A549 (cell line): ENCODE data around the gene BUB1B. TPM values are rescaled to one million over a fixed set of nuclear protein-coding genes. Genes with fewer than 3 reads are reported as not detected.

ENCODE experiments used
- ATAC-seq, 2 experiments: fragments of 200-7000 bp in 1 of 2; fragments of >200 bp in 1 of 2; cut with Nextera tagmentation in 1 of 2; cut with Tn5 transposase in 1 of 2; 3 replicates each; pipeline versions ENCODE4 v1.8.0 to v1.9.1; 2018 to 2020; ENCODE audit warnings: mild to moderate bottlenecking in 1 of 2, moderate library complexity in 1 of 2
- CTCF ChIA-PET: fragments of 300-600 bp; sonication (Branson Sonifier 250); formaldehyde crosslinking; extraction: SDS; loops from one replicate; lab custom pipeline; 2021; ENCODE audit warnings: antibody characterized with exemption, inconsistent platforms; lab: Yijun Ruan, JAX
- POLR2A ChIA-PET: fragments of 350-600 bp; formaldehyde crosslinking; extraction: SDS; loops from one replicate; lab custom pipeline; 2021; ENCODE audit warnings: antibody characterized with exemption, inconsistent platforms; lab: Yijun Ruan, JAX
- DNase-seq, 2 experiments: peaks; one replicate each; pipeline versions ENCODE4 v3.0.0 to v3.0.0-alpha.2; 2011 to 2016; ENCODE audit warnings: low read depth in 1 of 2, low spot score in 1 of 2
- FAIRE-seq: peaks from 2 replicates; lab custom pipeline; 2011; peaks lifted over from hg19 to GRCh38; lab: Jason Lieb, UNC
- H3K27ac ChIP-seq, 2 experiments: fragments of >200 bp; sonication (Bioruptor Twin); formaldehyde crosslinking; 3 replicates each; pipeline ENCODE4 v1.5.1; 2016 to 2017
- H3K4me1 ChIP-seq: fragments of >200 bp; sonication (Bioruptor Twin); formaldehyde crosslinking; 3 replicates; pipeline ENCODE4 v1.6.1; 2016
- H3K4me2 ChIP-seq: fragments of >200 bp; sonication (Bioruptor Twin); formaldehyde crosslinking; 3 replicates; pipeline ENCODE4 v1.6.1; 2016
- H3K4me3 ChIP-seq: fragments of >200 bp; sonication (Bioruptor Twin); formaldehyde crosslinking; 3 replicates; pipeline ENCODE4 v1.5.1; 2016
- H3K9me3 ChIP-seq: fragments of >200 bp; sonication (Bioruptor Twin); formaldehyde crosslinking; 3 replicates; pipeline ENCODE4 v1.6.1; 2016
- CBX2 ChIP-seq: fragments of 200-600 bp; sonication (generic); IDR thresholded peaks from 2 replicates; pipeline ENCODE4 v1.6.1; 2016; ENCODE audit warnings: low read depth, mild to moderate bottlenecking, borderline replicate concordance
- CEBPB ChIP-seq, 2 experiments: fragments of >200 bp in 1 of 2; sonication (Bioruptor Twin) in 1 of 2; formaldehyde crosslinking in 1 of 2; IDR thresholded peaks; 2 replicates each; pipeline ENCODE4 v1.6.1; 2012 to 2016
- CHD4 ChIP-seq: fragments of 200-600 bp; sonication (generic); IDR thresholded peaks from 2 replicates; pipeline ENCODE4 v1.6.1; 2016; ENCODE audit warnings: antibody characterized with exemption, mild to moderate bottlenecking, borderline replicate concordance
- ESRRA ChIP-seq: fragments of 150-350 bp; IDR thresholded peaks from 2 replicates; pipeline ENCODE4 v1.6.1; 2014; ENCODE audit warnings: mild to moderate bottlenecking, low read length, borderline replicate concordance
- FOSB ChIP-seq: fragments of 250-450 bp; sonication (Bioruptor Pico); IDR thresholded peaks from 2 replicates; pipeline ENCODE4 v1.5.0; 2020; ENCODE audit warnings: mild to moderate bottlenecking, moderate library complexity
- HDAC2 ChIP-seq: fragments of 200-600 bp; sonication (generic); IDR thresholded peaks from 2 replicates; pipeline ENCODE4 v1.6.1; 2016
- HOXA7 ChIP-seq: fragments of 250-450 bp; sonication (Bioruptor Pico); IDR thresholded peaks from 2 replicates; pipeline ENCODE4 v1.5.0; 2020; ENCODE audit warnings: mild to moderate bottlenecking, moderate library complexity
- HOXB13 ChIP-seq: fragments of 250-450 bp; sonication (Bioruptor Pico); IDR thresholded peaks from 2 replicates; pipeline ENCODE4 v1.5.0; 2020; ENCODE audit warnings: low read depth, mild to moderate bottlenecking, moderate library complexity
- JUN ChIP-seq, 2 experiments: fragments of >200 bp; sonication (Bioruptor Twin); formaldehyde crosslinking; IDR thresholded peaks; 2 replicates in 1 of 2; 3 replicates in 1 of 2; pipeline ENCODE4 v1.6.1; 2016 to 2017
- MAFK ChIP-seq: fragments of 450-650 bp; IDR thresholded peaks from 2 replicates; pipeline ENCODE4 v1.6.1; 2014; ENCODE audit not compliant: partially characterized antibody
- MAZ ChIP-seq: fragments of 150-350 bp; IDR thresholded peaks from 2 replicates; pipeline ENCODE4 v1.6.1; 2014; ENCODE audit warnings: antibody characterized with exemption, low read depth, low read length, borderline replicate concordance
- NR3C1 ChIP-seq: fragments of >200 bp; sonication (Bioruptor Twin); formaldehyde crosslinking; IDR thresholded peaks from 3 replicates; pipeline ENCODE4 v1.6.1; 2017
- POLR2A ChIP-seq: IDR thresholded peaks from 2 replicates; pipeline ENCODE4 v1.6.1; 2012; ENCODE audit warnings: mild to moderate bottlenecking, low read length
- RCOR1 ChIP-seq: fragments of 150-350 bp; IDR thresholded peaks from 2 replicates; pipeline ENCODE4 v1.6.1; 2014; ENCODE audit warnings: antibody characterized with exemption, low read length, low read depth
- SMC3 ChIP-seq: fragments of >200 bp; sonication (Bioruptor Twin); formaldehyde crosslinking; IDR thresholded peaks from 3 replicates; pipeline ENCODE4 v1.6.1; 2018; ENCODE audit warnings: inconsistent platforms
- TFCP2L1 ChIP-seq: fragments of 250-450 bp; sonication (Bioruptor Pico); IDR thresholded peaks from 2 replicates; pipeline ENCODE4 v1.5.0; 2021; ENCODE audit warnings: mild to moderate bottlenecking
- ZFP36 ChIP-seq: fragments of 450-650 bp; IDR thresholded peaks from 2 replicates; pipeline ENCODE4 v1.6.1; 2014; ENCODE audit warnings: borderline replicate concordance; ENCODE audit not compliant: partially characterized antibody
- WGBS: methylation state at CpG from one replicate; pipeline ENCODE4 v1.1.6; 2017; ENCODE audit errors: missing lambda C conversion rate; 5-methylcytosine and 5-hydroxymethylcytosine counted together
- polyA plus RNA-seq, 4 experiments: library from polyadenylated mRNA; depleted of rRNA in 3 of 4; stranded (reverse); fragments of >200 nt; fragmentation: RNase III in 1 of 4; extraction: RNeasy Plus Mini Kit Qiagen cat#74134 plus additional on column Dnase treatment in 1 of 4; gene quantifications; 2 replicates in 3 of 4; 3 replicates in 1 of 4; pipeline ENCODE4 v1.2.3, GENCODE V29; 2011 to 2017
- TF ChIP-seq, protein P1 (sequence below): IDR thresholded peaks from 2 replicates; pipeline ENCODE4 v1.6.1; 2012
- TF ChIP-seq, protein P2 (sequence below): fragments of 200-600 bp; sonication (generic); IDR thresholded peaks from 2 replicates; pipeline ENCODE4 v1.6.1; 2016; ENCODE audit warnings: antibody characterized with exemption, mild to moderate bottlenecking, moderate library complexity
- TF ChIP-seq, protein P3 (sequence below): fragments of >200 bp; sonication (Bioruptor Twin); formaldehyde crosslinking; IDR thresholded peaks from 3 replicates; pipeline ENCODE4 v1.6.1; 2016
- TF ChIP-seq, protein P4 (sequence below): fragments of 250-450 bp; sonication (Bioruptor Pico); IDR thresholded peaks from 2 replicates; pipeline ENCODE4 v1.5.0; 2020; ENCODE audit warnings: low read depth, mild to moderate bottlenecking, moderate library complexity
- TF ChIP-seq, protein P5 (sequence below): fragments of 150-350 bp; IDR thresholded peaks from 2 replicates; pipeline ENCODE4 v1.6.1; 2014; ENCODE audit warnings: low read depth, mild to moderate bottlenecking, low read length
- TF ChIP-seq, protein P6 (sequence below): IDR thresholded peaks from 2 replicates; pipeline ENCODE4 v1.6.1; 2012; ENCODE audit warnings: low read depth, borderline replicate concordance
- TF ChIP-seq, protein P7 (sequence below): fragments of >200 bp; sonication (Bioruptor Twin); formaldehyde crosslinking; IDR thresholded peaks from 2 replicates; pipeline ENCODE4 v1.6.1; 2016

Gene BUB1B
- polyA plus RNA-seq, 2 of the 4 experiments (the other 2 are of a cell fraction) = 37.5 to 50.2 TPM

DNA sequence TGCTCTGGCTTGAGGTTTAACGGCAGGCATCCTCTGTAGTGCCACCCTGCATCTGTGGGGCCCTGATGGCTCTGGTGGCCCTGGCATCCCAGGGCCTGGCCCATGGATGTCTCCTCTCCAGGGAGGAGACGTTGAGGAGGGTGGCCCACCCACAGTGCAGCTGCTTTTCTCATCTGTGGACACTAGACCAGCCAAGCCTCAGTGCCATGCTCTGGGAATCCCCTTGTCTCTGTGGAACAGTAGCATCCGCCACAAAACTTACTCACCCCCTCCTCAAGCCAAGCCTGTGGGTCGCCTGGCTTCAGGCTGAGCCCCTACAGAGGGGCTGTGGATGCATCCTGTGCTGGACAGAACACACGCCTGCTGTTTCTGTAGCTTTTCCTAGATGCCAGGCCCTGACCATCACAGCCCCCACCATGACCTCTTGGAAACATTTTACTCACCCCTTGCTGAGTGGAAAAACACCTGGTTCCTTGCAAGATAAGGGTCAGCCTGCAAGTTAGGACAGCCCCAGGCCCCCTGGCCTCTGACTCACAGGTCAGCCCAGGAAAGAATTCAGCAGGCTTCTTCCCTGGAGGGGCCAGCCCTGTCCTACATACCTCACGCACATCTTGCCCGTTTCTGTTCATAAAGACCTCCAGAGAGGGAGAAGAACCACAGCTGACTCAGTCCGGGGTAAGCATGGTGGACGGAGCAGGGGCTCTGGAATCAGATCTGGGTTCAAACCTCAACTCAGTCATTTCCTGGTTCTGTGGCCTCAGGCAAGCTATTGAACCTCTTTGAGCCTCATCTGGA is 97.0 kb downstream of the BUB1B start (continued):
- TF ChIP-seq, protein P1, sequence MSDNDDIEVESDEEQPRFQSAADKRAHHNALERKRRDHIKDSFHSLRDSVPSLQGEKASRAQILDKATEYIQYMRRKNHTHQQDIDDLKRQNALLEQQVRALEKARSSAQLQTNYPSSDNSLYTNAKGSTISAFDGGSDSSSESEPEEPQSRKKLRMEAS = no peak
- TF ChIP-seq, protein P2, sequence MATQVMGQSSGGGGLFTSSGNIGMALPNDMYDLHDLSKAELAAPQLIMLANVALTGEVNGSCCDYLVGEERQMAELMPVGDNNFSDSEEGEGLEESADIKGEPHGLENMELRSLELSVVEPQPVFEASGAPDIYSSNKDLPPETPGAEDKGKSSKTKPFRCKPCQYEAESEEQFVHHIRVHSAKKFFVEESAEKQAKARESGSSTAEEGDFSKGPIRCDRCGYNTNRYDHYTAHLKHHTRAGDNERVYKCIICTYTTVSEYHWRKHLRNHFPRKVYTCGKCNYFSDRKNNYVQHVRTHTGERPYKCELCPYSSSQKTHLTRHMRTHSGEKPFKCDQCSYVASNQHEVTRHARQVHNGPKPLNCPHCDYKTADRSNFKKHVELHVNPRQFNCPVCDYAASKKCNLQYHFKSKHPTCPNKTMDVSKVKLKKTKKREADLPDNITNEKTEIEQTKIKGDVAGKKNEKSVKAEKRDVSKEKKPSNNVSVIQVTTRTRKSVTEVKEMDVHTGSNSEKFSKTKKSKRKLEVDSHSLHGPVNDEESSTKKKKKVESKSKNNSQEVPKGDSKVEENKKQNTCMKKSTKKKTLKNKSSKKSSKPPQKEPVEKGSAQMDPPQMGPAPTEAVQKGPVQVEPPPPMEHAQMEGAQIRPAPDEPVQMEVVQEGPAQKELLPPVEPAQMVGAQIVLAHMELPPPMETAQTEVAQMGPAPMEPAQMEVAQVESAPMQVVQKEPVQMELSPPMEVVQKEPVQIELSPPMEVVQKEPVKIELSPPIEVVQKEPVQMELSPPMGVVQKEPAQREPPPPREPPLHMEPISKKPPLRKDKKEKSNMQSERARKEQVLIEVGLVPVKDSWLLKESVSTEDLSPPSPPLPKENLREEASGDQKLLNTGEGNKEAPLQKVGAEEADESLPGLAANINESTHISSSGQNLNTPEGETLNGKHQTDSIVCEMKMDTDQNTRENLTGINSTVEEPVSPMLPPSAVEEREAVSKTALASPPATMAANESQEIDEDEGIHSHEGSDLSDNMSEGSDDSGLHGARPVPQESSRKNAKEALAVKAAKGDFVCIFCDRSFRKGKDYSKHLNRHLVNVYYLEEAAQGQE = no peak
- TF ChIP-seq, protein P3, sequence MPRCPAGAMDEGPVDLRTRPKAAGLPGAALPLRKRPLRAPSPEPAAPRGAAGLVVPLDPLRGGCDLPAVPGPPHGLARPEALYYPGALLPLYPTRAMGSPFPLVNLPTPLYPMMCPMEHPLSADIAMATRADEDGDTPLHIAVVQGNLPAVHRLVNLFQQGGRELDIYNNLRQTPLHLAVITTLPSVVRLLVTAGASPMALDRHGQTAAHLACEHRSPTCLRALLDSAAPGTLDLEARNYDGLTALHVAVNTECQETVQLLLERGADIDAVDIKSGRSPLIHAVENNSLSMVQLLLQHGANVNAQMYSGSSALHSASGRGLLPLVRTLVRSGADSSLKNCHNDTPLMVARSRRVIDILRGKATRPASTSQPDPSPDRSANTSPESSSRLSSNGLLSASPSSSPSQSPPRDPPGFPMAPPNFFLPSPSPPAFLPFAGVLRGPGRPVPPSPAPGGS = no peak

DNA sequence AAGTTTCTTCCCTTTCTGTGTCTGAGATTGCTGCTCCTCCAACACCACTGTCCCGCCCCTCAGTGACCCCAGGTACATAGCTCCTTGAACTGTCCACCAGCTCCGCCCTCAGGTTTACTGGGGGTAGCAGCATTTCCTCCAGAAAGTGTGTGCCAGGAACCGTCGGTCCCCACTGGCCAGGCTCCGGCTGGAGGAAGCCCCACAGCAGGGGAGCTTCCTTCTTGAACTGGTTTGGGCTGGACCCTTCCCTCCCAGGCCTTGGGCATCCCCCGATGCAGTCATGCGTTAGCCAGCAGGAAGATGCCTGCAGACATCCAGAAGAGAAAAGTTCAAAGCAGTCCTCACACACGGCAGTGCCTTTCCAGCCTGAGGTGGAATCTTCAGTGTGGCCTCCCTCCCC is 97.7 kb downstream of the BUB1B start:
- DNase-seq (no peak), ATAC-seq (no peak), FAIRE-seq (no peak)
- ChIA-PET CTCF (interaction anchor here (1.3 to 19.1 kb wide), 3 partner anchors 12 to 164 kb away, joined by 4 to 248 read pairs (median 8); no protein-coding TSS in a partner anchor), POLR2A (no interaction called here)
- TF ChIP-seq, protein P4, sequence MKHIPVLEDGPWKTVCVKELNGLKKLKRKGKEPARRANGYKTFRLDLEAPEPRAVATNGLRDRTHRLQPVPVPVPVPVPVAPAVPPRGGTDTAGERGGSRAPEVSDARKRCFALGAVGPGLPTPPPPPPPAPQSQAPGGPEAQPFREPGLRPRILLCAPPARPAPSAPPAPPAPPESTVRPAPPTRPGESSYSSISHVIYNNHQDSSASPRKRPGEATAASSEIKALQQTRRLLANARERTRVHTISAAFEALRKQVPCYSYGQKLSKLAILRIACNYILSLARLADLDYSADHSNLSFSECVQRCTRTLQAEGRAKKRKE (CRISPR knock-in tag) = no peak
- TF ChIP-seq FOSB (CRISPR knock-in tag) = no peak
- TF ChIP-seq, protein P5, sequence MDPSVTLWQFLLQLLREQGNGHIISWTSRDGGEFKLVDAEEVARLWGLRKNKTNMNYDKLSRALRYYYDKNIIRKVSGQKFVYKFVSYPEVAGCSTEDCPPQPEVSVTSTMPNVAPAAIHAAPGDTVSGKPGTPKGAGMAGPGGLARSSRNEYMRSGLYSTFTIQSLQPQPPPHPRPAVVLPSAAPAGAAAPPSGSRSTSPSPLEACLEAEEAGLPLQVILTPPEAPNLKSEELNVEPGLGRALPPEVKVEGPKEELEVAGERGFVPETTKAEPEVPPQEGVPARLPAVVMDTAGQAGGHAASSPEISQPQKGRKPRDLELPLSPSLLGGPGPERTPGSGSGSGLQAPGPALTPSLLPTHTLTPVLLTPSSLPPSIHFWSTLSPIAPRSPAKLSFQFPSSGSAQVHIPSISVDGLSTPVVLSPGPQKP = no peak
- no peak for TF ChIP-seq MAZ
- no peak for TF ChIP-seq CEBPB (IDR thresholded peaks at IDR 0.05)
- no peak for TF ChIP-seq MAFK
- TF ChIP-seq JUN (IDR thresholded peaks at IDR 0.05) = no peak
- no peak for TF ChIP-seq ESRRA
- TF ChIP-seq, protein P6, sequence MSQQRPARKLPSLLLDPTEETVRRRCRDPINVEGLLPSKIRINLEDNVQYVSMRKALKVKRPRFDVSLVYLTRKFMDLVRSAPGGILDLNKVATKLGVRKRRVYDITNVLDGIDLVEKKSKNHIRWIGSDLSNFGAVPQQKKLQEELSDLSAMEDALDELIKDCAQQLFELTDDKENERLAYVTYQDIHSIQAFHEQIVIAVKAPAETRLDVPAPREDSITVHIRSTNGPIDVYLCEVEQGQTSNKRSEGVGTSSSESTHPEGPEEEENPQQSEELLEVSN = no peak
- TF ChIP-seq HOXA7 = no peak
- no peak overlapping the region for H3K27ac ChIP-seq
- no peak overlapping the region for H3K4me2 ChIP-seq
- no peaks in the 10 kb centered on the region for H3K9me3 ChIP-seq
- no peak overlapping the region for H3K4me3 ChIP-seq
- H3K4me1 ChIP-seq = peaks cover 5% of the 10 kb centered on the region; the same call in 1 of the 3 replicates
- 78% methylated on average over 6 of the region's 8 CpGs for WGBS

DNA sequence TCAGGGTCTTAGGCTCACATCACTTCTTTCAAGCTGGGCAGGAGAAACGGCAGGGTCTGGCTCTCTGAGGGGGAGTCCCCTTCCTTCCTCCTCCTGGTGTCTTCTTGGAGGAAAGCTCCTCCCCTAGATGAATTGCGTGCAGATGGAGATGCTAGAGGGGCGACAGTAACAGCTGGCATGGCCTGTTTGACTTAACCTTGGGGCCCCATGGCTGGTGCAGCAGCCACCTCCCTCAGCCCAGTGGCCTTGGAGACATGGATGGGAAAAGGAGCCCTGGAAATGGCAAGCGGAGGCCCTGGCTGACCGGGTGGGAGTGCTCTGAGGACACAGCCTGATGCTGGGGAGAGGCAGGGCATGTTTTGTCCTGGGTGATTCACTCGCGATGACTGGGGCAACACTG is 98.2 kb downstream of the BUB1B start:
- DNase-seq (no peak), FAIRE-seq (no peak), ATAC-seq (no peak)
- H3K4me3 ChIP-seq = no peak overlapping the region
- H3K27ac ChIP-seq = no peak overlapping the region
- POLR2A ChIA-PET = no interaction called here
- CTCF ChIA-PET = interaction anchor here (19.1 kb wide), 1 partner anchor 16 kb away, joined by 248 read pairs; no protein-coding TSS in a partner anchor
- no peaks in the 10 kb centered on the region for H3K9me3 ChIP-seq
- TF ChIP-seq, protein P7, sequence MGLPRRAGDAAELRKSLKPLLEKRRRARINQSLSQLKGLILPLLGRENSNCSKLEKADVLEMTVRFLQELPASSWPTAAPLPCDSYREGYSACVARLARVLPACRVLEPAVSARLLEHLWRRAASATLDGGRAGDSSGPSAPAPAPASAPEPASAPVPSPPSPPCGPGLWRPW = no peak
- TF ChIP-seq SMC3 = no peak
- no peak for TF ChIP-seq TFCP2L1
- TF ChIP-seq FOSB (CRISPR knock-in tag) = no peak
- TF ChIP-seq, protein P5 = no peak
- TF ChIP-seq HDAC2 = no peak
- TF ChIP-seq POLR2A = no peak
- TF ChIP-seq CHD4 = no peak
- no peak for TF ChIP-seq RCOR1
- no peak for TF ChIP-seq CBX2
- TF ChIP-seq ZFP36 = no peak
- TF ChIP-seq NR3C1 = no peak
- no peak for TF ChIP-seq HOXB13 (CRISPR knock-in tag)
- peaks cover 5% of the 10 kb centered on the region; the same call in 1 of the 3 replicates for H3K4me1 ChIP-seq
- 65% methylated on average over 7 of the region's 7 CpGs for WGBS
- no peak overlapping the region for H3K4me2 ChIP-seq
